Measurements from ENCODE around the gene FBRSL1.

GRCh38 chr12:132551641-132552031, 61.7 kb downstream of the FBRSL1 start:
- TF ChIP-seq, protein P1, sequence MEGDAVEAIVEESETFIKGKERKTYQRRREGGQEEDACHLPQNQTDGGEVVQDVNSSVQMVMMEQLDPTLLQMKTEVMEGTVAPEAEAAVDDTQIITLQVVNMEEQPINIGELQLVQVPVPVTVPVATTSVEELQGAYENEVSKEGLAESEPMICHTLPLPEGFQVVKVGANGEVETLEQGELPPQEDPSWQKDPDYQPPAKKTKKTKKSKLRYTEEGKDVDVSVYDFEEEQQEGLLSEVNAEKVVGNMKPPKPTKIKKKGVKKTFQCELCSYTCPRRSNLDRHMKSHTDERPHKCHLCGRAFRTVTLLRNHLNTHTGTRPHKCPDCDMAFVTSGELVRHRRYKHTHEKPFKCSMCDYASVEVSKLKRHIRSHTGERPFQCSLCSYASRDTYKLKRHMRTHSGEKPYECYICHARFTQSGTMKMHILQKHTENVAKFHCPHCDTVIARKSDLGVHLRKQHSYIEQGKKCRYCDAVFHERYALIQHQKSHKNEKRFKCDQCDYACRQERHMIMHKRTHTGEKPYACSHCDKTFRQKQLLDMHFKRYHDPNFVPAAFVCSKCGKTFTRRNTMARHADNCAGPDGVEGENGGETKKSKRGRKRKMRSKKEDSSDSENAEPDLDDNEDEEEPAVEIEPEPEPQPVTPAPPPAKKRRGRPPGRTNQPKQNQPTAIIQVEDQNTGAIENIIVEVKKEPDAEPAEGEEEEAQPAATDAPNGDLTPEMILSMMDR (IDR thresholded peaks at IDR 0.05) = no peak
- no peak for TF ChIP-seq POLR2A (IDR thresholded peaks at IDR 0.05)
- no peak for TF ChIP-seq EP300 (IDR thresholded peaks at IDR 0.05)
